ENCODE data around the gene TMEM41B.
"Not testable (repeated sequence)": the region's sequence is repeated elsewhere in the genome, so short reads cannot be mapped to it uniquely, and the experiment has no call there.

TMEM41B gene

GRCh38 chr11:9318442-9319376, 4.3 kb upstream of the TMEM41B start:
- H3K9me3 Mint-ChIP-seq; H3K36me3 Mint-ChIP-seq (ENCODE audit: low read depth); H3K4me3 Mint-ChIP-seq; DNase-seq; H3K27ac Mint-ChIP-seq: not testable (repeated sequence)
- H3K4me1 Mint-ChIP-seq (ENCODE audit: low read depth), result peaks cover 11% of the 10 kb centered on the region
- H3K27me3 Mint-ChIP-seq, result peaks cover 22% of the 10 kb centered on the region

- Mint-ChIP-seq H3K4me1 (ENCODE audit: low read depth) (peaks cover 31% of the 10 kb centered on the region), H3K4me3 (no peak overlapping the region), H3K27me3 (peaks cover 22% of the 10 kb centered on the region), H3K36me3 (ENCODE audit: low read depth) (peaks cover 9% of the 10 kb centered on the region), H3K9me3 (no peaks in the 10 kb centered on the region), H3K27ac (no peak overlapping the region)
- no peak for DNase-seq
Measured at GRCh38 chr11:9316334-9316733, 1.9 kb upstream of the TMEM41B start.

GRCh38 chr11:9315078-9315688, 790 bp upstream of the TMEM41B start:
- peak overlapping the region; percentile 98 for H3K4me3 Mint-ChIP-seq
- H3K9me3 Mint-ChIP-seq, result no peaks in the 10 kb centered on the region
- peak; percentile 41 for DNase-seq
- H3K36me3 Mint-ChIP-seq (ENCODE audit: low read depth), result peaks cover 9% of the 10 kb centered on the region
- peak overlapping the region; percentile 98 for H3K27ac Mint-ChIP-seq
- H3K4me1 Mint-ChIP-seq (ENCODE audit: low read depth), result peaks cover 38% of the 10 kb centered on the region
- peaks cover 20% of the 10 kb centered on the region for H3K27me3 Mint-ChIP-seq

GRCh38 chr11:9313648-9314290, 624 bp downstream of the TMEM41B start:
- H3K27me3 Mint-ChIP-seq, result peaks cover 10% of the 10 kb centered on the region
- peaks cover 9% of the 10 kb centered on the region for H3K36me3 Mint-ChIP-seq (ENCODE audit: low read depth)
- H3K4me3 Mint-ChIP-seq, result peak overlapping the region; percentile 98
- no peaks in the 10 kb centered on the region for H3K9me3 Mint-ChIP-seq
- H3K27ac Mint-ChIP-seq, result peak overlapping the region; percentile 98
- no peak for DNase-seq
- H3K4me1 Mint-ChIP-seq (ENCODE audit: low read depth), result peaks cover 39% of the 10 kb centered on the region

GRCh38 chr11:9310485-9311090, 3.8 kb downstream of the TMEM41B start:
- no peak for DNase-seq
- Mint-ChIP-seq H3K4me1 (ENCODE audit: low read depth) (peaks cover 51% of the 10 kb centered on the region), H3K27ac (peak overlapping the region; percentile 19), H3K36me3 (ENCODE audit: low read depth) (peaks cover 9% of the 10 kb centered on the region), H3K27me3 (no peaks in the 10 kb centered on the region), H3K9me3 (no peaks in the 10 kb centered on the region), H3K4me3 (no peak overlapping the region)

- Mint-ChIP-seq H3K4me1 (ENCODE audit: low read depth) (peaks cover 22% of the 10 kb centered on the region), H3K27me3 (no peaks in the 10 kb centered on the region), H3K36me3 (ENCODE audit: low read depth) (no peaks in the 10 kb centered on the region), H3K4me3 (no peak overlapping the region), H3K9me3 (no peaks in the 10 kb centered on the region), H3K27ac (no peak overlapping the region)
- DNase-seq, result no peak
Measured at GRCh38 chr11:9304178-9304577, 10.2 kb downstream of the TMEM41B start.

- Mint-ChIP-seq H3K4me3 (no peak overlapping the region), H3K27me3 (no peaks in the 10 kb centered on the region), H3K4me1 (ENCODE audit: low read depth) (peaks cover 17% of the 10 kb centered on the region), H3K27ac (no peak overlapping the region), H3K9me3 (no peaks in the 10 kb centered on the region), H3K36me3 (ENCODE audit: low read depth) (peaks cover 8% of the 10 kb centered on the region)
- no peak for DNase-seq
Measured at GRCh38 chr11:9302448-9302847, 11.9 kb downstream of the TMEM41B start.

- no peak overlapping the region for H3K27ac Mint-ChIP-seq
- no peak for DNase-seq
- peaks cover 8% of the 10 kb centered on the region for H3K36me3 Mint-ChIP-seq (ENCODE audit: low read depth)
- no peaks in the 10 kb centered on the region for H3K27me3 Mint-ChIP-seq
- no peak overlapping the region for H3K4me3 Mint-ChIP-seq
- H3K9me3 Mint-ChIP-seq, result no peaks in the 10 kb centered on the region
- H3K4me1 Mint-ChIP-seq (ENCODE audit: low read depth), result peaks cover 13% of the 10 kb centered on the region
Measured at GRCh38 chr11:9301720-9302119, 12.7 kb downstream of the TMEM41B start.

GRCh38 chr11:9293646-9294045, 20.7 kb downstream of the TMEM41B start:
- Mint-ChIP-seq H3K27ac (no peak overlapping the region), H3K36me3 (ENCODE audit: low read depth) (peaks cover 11% of the 10 kb centered on the region), H3K27me3 (no peaks in the 10 kb centered on the region), H3K4me1 (ENCODE audit: low read depth) (peaks cover 5% of the 10 kb centered on the region), H3K4me3 (no peak overlapping the region), H3K9me3 (no peaks in the 10 kb centered on the region)
- DNase-seq, result no peak

GRCh38 chr11:9285850-9286587, 28.4 kb downstream of the TMEM41B start:
- H3K9me3 Mint-ChIP-seq, result no peaks in the 10 kb centered on the region
- H3K27me3 Mint-ChIP-seq, result no peaks in the 10 kb centered on the region
- peaks cover 30% of the 10 kb centered on the region for H3K36me3 Mint-ChIP-seq (ENCODE audit: low read depth)
- no peak overlapping the region for H3K4me3 Mint-ChIP-seq
- peaks cover 11% of the 10 kb centered on the region for H3K4me1 Mint-ChIP-seq (ENCODE audit: low read depth)
- no peak overlapping the region for H3K27ac Mint-ChIP-seq
- no peak for DNase-seq

- H3K27me3 Mint-ChIP-seq, result no peaks in the 10 kb centered on the region
- no peaks in the 10 kb centered on the region for H3K9me3 Mint-ChIP-seq
- H3K4me1 Mint-ChIP-seq (ENCODE audit: low read depth), result peaks cover 19% of the 10 kb centered on the region
- DNase-seq, result peak; percentile 52
- H3K36me3 Mint-ChIP-seq (ENCODE audit: low read depth), result peaks cover 33% of the 10 kb centered on the region
- peak overlapping the region; percentile 20 for H3K4me3 Mint-ChIP-seq
- H3K27ac Mint-ChIP-seq, result peak overlapping the region; percentile 66
Measured at GRCh38 chr11:9280655-9281301, 33.6 kb downstream of the TMEM41B start.

- H3K4me3 Mint-ChIP-seq, result no peak overlapping the region
Measured at GRCh38 chr11:9277176-9277575, 37.2 kb downstream of the TMEM41B start.

GRCh38 chr11:9276571-9276970, 37.8 kb downstream of the TMEM41B start:
- Mint-ChIP-seq H3K27ac (no peak overlapping the region), H3K4me1 (ENCODE audit: low read depth) (peaks cover 27% of the 10 kb centered on the region)
- DNase-seq, result no peak

More at GRCh38 chr11:9277176-9277575, 37.2 kb downstream of the TMEM41B start:
- Mint-ChIP-seq H3K4me1 (ENCODE audit: low read depth) (peaks cover 27% of the 10 kb centered on the region), H3K36me3 (ENCODE audit: low read depth) (peaks cover 13% of the 10 kb centered on the region), H3K27me3 (no peaks in the 10 kb centered on the region), H3K27ac (no peak overlapping the region), H3K9me3 (no peaks in the 10 kb centered on the region)
- DNase-seq, result no peak

More at GRCh38 chr11:9276571-9276970, 37.8 kb downstream of the TMEM41B start:
- Mint-ChIP-seq H3K4me3 (no peak overlapping the region), H3K9me3 (no peaks in the 10 kb centered on the region), H3K36me3 (ENCODE audit: low read depth) (peaks cover 11% of the 10 kb centered on the region), H3K27me3 (no peaks in the 10 kb centered on the region)
